GM12875 (cell line): ENCODE measurements around the gene ABCA7.

Source experiments
- H3K4me3 ChIP-seq: one replicate; pipeline ENCODE4 v1.5.1; 2011; ENCODE audit warnings: low read depth, low read length, control low read depth
- CTCF ChIP-seq: IDR thresholded peaks from 2 replicates; pipeline ENCODE4 v1.5.1; 2011; ENCODE audit warnings: low read depth, mild to moderate bottlenecking, control low read depth, inconsistent platforms, low read length, moderate library complexity, borderline replicate concordance; ENCODE audit not compliant: insufficient read depth

The ABCA7 gene

GRCh38 chr19:1088416-1089010 lies 48.6 kb downstream of the ABCA7 start:
- TF ChIP-seq CTCF, result no peak
- H3K4me3 ChIP-seq, result no peak overlapping the region

- no peak for TF ChIP-seq CTCF
- no peak overlapping the region for H3K4me3 ChIP-seq
Observed at GRCh38 chr19:1089126-1089771, 49.3 kb downstream of the ABCA7 start.

- no peak for TF ChIP-seq CTCF
- no peak overlapping the region for H3K4me3 ChIP-seq
Observed at GRCh38 chr19:1089891-1090290, 50.0 kb downstream of the ABCA7 start.

- no peak for TF ChIP-seq CTCF
- H3K4me3 ChIP-seq, result no peak overlapping the region
Observed at GRCh38 chr19:1090731-1091543, 51.0 kb downstream of the ABCA7 start.

- no peak overlapping the region for H3K4me3 ChIP-seq
- no peak for TF ChIP-seq CTCF
Observed at GRCh38 chr19:1091544-1092175, 51.8 kb downstream of the ABCA7 start.

GRCh38 chr19:1093330-1093729 lies 53.4 kb downstream of the ABCA7 start:
- TF ChIP-seq CTCF, result no peak
- peak overlapping the region; percentile 5 for H3K4me3 ChIP-seq
